ENCODE data around the gene MEFV.

- no peak for TF ChIP-seq YEATS4 (CRISPR knock-in tag; IDR thresholded peaks at IDR 0.05; ENCODE audit: borderline replicate concordance)
- TF ChIP-seq CTCF (CRISPR knock-in tag; IDR thresholded peaks at IDR 0.05) = no peak
- TF ChIP-seq PBX2 (CRISPR knock-in tag; IDR thresholded peaks at IDR 0.05) = no peak
Observed at GRCh38 chr16:3234543-3234856, 21.9 kb downstream of the MEFV start.
